IPS-NIHi7 (cell line): ENCODE results near the gene SFSWAP.

Experiments
- DNase-seq: peaks from one replicate; pipeline ENCODE4 v3.0.0; 2012; ENCODE audit warnings: mixed read lengths; ENCODE audit errors: extremely low spot score

SFSWAP gene

GRCh38 chr12:131787143-131787660 is 76.3 kb downstream of the SFSWAP start:
- DNase-seq, result no peak

- DNase-seq, result no peak
Measured at GRCh38 chr12:131788070-131788469, 77.2 kb downstream of the SFSWAP start.

GRCh38 chr12:131789638-131790037 is 78.7 kb downstream of the SFSWAP start:
- no peak for DNase-seq

GRCh38 chr12:131793243-131794022 is 82.5 kb downstream of the SFSWAP start:
- no peak for DNase-seq

GRCh38 chr12:131794061-131794460 is 83.2 kb downstream of the SFSWAP start:
- no peak for DNase-seq

- no peak for DNase-seq
Measured at GRCh38 chr12:131794573-131794972, 83.7 kb downstream of the SFSWAP start.

GRCh38 chr12:131795064-131795463 is 84.2 kb downstream of the SFSWAP start:
- no peak for DNase-seq

- DNase-seq, result peak; percentile 54
Measured at GRCh38 chr12:131795690-131796410, 85.0 kb downstream of the SFSWAP start.

- DNase-seq, result no peak
Measured at GRCh38 chr12:131796411-131796736, 85.5 kb downstream of the SFSWAP start.

- DNase-seq, result peak; percentile 51
Measured at GRCh38 chr12:131796754-131797587, 86.1 kb downstream of the SFSWAP start.

GRCh38 chr12:131797588-131797934 is 86.7 kb downstream of the SFSWAP start:
- no peak for DNase-seq

GRCh38 chr12:131799195-131799594 is 88.3 kb downstream of the SFSWAP start:
- no peak for DNase-seq

- no peak for DNase-seq
Measured at GRCh38 chr12:131799828-131800593, 89.1 kb downstream of the SFSWAP start.

- no peak for DNase-seq
Measured at GRCh38 chr12:131800594-131801135, 89.8 kb downstream of the SFSWAP start.

- no peak for DNase-seq
Measured at GRCh38 chr12:131801254-131801866, 90.5 kb downstream of the SFSWAP start.

GRCh38 chr12:131803961-131804521 is 93.2 kb downstream of the SFSWAP start:
- DNase-seq, result no peak

GRCh38 chr12:131805421-131805820 is 94.5 kb downstream of the SFSWAP start:
- DNase-seq, result no peak

GRCh38 chr12:131806674-131807073 is 95.8 kb downstream of the SFSWAP start:
- no peak for DNase-seq

GRCh38 chr12:131808744-131809371 is 98.0 kb downstream of the SFSWAP start:
- DNase-seq, result no peak
